Cortex of kidney (tissue), 1 donor: ENCODE data around the gene SH2D7.

Experiments used
- DNase-seq: peaks from one replicate; lab custom pipeline; 2025; lab: John Stamatoyannopoulos, UW

The SH2D7 gene

DNA sequence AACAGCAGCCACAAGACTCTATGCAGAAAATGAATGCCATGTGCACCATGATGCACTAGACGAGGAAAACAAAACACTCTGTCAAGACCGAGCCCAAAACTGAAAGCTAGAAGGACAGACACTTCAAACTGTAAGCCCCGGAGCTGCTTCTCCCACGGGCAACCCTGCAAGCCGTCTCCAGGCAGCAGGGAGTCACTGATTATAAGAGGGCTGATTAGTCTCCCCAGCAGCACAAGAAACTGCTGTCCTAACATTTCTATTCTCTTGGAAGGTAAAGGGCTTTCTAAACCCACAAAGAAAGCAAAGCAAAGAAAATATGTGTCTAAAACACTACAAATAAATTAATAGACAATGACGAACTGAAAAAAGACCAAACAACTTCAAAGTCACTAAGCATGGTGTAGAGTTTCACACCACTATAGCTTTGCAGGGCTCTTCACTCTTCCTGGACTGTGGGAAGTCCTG lies 30.4 kb upstream of the SH2D7 start:
- DNase-seq, result no peak

DNA sequence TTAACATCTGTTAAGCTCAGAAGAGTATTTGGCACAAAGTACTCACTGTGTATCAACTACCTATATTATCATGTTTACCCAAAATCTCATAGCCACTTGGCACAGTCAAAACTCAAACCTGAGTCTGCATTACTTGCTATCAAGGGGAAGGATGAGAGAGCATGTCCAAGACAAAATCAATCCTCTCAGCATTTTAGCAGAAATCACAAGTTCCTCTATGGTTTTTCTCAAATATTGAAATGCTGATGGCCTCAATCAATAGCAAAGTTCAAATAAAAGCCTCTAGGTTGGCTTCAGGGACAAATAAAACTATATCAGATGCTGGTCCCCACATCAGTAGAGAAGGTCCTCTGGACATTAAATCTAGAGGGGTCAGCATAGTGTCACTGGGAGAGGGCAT lies 29.1 kb upstream of the SH2D7 start:
- no peak for DNase-seq

DNA sequence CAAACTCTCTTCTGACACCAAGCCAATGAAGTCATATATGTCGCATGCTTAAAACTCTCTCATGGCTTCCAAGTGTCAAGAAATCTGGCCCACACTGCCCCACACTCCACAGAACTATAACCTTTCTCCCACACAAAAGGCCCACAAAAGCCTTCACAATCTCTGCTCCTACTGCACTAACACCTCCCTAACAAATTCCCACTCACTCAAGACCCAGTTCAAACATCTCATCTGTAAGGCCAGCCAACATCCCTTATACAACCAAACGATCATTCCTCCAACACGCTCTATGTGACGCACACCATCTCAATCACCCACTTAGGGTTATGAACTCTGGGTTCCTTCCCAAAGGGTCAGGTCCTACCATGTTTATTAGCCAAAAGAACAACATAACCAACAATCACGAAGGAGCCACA lies 28.4 kb upstream of the SH2D7 start:
- DNase-seq, result no peak

DNA sequence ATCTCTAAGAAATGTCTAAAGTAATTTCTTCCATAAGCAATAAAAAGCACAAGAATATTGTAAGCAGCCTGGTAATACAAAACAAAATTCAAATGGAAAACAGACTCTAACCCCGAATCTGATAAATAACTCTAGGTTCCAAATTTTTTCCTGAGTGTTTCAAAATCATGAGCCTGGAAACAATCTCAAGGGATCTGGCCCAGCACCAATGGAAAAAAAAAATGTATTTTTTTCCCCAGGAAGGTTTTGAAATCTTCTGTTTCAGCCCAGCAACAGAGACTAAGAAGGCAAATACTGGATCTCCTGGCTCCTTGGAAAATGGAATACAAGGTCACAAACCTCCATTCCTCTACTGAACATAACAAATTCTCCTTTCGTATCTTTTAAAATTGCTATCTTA lies 27.8 kb upstream of the SH2D7 start:
- DNase-seq, result no peak

DNA sequence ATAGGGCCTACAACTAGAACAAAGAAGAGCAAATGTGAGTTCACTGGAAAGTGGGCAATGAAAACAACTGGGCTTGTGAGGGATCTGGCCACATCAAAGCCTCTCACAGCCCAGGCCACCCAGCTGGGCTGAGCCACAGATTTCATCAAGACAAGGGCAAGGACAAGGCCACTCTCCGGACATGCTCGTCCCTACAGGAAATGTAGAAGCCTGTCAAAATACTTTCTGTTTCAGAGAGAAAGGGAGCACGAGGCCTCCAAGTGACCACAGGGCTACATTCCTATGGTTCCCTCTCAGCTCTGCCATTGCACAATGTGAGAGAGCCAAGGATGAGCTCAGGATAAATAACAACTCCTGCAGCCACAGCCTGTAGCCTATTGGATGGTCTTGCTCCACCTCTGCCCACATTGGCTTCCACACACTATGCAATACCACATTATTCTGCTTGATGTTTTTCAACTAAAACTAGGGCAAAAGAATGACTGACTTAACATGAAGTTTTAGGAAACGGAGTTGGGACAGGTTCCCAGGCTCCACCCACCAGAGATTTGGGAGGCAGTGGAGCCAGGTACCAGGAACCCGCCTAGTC lies 27.0 kb upstream of the SH2D7 start:
- no peak for DNase-seq

DNA sequence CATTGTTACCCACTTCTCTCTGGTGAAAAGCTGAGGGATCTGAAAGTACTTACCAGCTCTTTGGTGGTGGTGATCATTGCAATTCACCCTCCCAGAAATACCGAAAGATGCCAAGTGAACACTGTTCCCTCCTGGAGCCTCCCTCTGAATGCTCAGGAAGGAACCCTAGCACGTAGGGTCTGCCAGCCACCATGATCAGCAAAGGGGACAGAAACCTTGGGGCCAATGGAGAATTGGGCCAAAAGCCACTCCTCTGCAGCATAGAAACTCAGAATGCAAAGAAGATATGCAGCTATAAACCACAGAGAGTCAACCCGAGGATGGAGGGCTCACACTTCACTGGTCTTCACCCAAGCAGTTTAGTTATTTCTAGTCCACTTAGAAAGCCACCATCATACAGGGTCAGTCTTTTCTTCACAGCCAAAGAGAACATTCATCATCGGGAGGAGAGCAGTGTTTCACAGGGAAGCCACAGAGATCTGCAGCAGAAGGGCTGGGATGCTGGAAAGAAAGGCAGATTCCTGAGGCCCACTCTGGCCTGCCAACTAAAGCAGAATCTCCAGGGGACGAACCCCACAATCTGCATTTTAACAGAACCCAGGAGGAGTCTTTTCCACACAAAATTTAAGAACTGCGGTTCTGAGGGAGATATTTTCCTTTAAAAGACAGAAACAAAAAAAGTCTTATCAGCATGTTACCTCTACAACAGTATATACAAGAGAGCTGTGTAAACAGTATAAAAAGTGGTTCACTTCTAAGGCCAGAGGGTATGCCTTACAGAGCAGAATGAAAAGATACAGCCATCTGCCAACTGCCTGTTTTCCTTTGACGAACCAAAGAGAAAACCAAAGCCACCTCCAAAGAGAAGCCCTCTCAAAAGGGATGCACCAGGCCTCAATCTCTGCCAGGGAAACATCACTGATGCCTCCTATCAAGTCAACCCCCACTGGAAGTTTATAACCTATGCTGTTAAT lies 26.1 kb upstream of the SH2D7 start:
- DNase-seq, result no peak

DNA sequence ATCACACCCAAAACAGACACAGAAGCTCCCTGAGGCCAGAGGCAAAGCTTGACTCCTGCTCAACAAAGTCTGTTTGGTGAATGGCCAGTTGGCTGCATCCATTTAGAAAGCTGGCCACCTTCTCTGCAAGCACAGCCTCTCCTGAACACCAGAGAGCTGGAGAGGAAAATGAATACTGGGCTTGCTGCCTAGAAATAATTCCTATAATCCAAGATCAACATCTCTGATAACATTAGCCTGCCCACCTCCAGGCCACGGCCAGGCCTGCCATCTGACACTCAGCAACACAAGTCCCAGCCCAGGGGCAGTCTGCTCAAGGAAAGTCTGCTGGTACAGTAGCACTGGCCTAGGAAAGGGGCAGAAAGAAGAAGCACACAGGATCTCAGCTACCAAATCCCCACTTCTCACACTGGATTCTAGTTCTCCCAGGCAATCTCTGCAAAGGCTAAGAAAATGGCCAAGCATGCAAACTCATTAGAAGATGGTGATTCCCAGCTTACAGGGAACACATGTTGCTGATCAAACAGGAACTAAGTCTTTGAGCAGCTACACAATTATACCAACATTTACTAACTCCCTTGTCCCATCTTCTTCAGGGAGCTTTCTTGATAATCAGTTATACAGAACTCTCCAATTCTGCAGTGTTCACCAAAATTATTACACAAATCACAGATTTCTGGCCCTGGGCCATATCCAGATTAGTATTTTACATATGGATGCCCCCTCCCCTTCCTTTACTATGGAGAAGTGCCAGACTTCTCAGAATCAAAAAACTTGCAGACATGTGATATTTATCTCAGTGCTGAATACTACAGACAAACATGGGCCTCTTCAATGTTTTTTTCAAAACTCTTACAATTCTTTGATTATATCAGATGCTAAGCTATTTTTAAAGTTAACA lies 24.8 kb upstream of the SH2D7 start:
- DNase-seq, result no peak

DNA sequence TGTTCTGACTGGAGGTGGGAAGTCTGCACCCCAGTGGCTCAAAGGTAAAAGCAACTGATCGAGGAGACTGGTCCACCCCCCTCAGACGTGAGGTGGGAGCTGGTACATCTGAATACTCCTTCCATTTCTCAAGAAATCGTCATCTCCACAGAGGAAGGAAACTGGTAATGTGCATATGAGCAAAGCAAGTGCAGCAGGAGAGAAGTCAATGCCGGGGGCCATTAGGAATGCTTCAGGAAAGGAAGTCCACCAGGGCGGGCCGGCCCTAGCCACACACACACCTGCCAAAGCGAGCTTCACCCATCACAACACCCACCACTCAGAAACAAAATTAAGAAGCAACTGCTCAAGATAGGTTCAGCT lies 23.3 kb upstream of the SH2D7 start:
- no peak for DNase-seq

DNA sequence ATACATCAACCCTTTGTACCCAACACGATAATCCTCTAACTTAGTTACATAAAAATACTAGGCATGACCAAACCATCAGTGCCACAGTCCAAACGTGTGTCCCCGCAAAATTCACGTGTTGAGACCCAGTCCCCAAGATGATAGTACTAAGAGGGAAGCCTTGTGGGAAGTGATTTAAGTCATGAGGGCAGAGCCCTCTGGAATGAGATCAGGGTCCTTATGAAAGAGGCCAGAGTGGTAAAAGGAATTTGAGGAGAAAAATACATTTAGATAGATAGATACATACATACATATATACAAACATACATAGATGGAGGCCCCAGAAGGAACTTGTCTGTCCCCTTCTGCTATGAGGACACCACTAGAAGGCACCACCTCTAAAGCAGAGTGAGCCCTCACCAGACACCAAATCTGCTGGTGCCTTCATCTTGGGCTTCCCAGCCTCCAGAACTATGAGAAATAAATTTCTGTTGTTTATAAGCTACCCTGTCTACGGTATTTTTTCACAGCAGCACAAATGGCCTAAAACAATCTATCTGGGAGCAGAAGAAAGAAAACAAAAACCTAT lies 22.8 kb upstream of the SH2D7 start:
- DNase-seq, result no peak

DNA sequence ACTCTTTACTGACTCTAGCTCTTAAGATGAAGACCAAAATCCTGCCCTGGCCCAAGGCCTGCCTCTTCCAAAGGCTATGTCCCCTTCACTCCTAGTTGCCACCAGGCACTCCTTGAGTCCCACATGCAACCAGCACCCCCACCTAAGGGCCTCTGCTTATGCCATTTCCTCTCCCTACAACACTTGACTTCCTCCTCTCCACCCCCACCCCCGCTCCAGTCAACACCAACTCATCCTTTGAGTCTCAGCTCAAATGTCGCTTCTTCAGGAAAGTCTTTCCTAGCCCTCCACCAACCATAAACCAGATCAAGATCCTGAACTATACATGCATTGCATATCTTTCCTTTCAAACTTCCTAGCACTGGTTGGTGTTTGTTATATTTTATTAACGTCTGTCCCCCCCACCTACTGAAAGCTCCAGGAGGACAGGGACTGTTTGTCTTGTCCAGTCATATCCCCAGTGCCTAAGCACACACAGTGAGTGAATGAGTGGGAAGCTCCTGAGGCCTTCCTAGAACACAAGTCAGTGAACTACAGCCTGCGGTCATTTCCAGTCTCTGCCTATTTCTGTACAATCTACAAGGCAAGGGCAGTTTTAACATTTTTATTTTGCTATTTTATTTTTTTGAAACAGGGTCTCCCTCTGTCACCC lies 22.2 kb upstream of the SH2D7 start:
- no peak for DNase-seq

DNA sequence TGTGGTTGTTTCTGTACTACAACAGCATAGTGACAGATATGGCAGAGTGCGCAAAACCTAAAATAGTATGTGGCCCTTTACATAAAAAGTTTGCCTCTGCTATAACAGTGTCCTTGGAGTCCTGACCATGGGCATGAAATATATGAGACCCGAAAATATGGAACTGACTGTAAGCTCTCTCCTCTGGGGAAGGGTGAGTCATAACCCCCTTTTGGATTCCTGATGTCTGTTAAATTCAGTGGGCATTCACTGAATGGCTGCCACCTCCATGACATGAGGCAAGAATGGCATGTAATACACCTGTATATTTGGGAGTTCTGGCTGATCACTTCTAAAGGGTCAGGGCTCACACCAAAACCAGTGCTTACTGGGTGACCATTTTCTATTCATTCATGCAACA lies 21.0 kb upstream of the SH2D7 start:
- no peak for DNase-seq

DNA sequence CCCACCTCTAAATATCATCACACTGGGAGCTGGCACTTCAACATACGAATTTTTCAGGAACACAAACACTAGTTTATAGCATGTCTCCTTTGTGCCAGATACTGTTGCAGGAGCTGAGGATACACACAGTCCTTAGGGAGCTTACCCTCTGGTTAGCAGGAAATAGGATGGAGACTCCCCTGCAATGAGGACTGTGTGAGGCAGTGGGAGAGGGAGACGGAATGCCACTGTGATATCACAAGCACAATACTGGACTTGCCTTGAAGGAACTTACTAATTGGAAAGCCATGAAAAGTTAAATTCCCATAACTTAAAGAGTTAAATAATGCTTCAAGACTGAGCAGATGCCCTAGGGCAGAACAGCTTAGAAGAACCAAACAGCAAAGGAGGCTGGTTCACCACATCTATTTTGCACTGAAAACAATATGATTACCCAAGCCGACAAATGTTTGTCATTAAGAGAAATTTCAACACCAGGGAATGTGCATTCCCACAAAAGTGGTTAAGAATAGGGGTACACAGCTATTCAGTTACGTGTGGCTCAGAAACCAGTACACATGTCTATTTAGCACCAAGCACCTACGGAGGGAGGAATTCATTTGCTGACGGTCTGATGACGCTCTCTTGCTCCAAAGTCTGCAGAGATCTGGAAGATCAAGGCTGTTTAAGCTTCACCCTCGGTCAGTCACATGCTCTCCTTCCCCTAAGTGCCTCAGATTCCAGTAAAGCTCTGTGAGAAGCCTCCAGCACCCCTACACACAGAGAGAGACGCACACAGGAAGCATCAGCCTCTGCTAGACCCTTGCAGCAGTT lies 20.1 kb upstream of the SH2D7 start:
- DNase-seq, result no peak

DNA sequence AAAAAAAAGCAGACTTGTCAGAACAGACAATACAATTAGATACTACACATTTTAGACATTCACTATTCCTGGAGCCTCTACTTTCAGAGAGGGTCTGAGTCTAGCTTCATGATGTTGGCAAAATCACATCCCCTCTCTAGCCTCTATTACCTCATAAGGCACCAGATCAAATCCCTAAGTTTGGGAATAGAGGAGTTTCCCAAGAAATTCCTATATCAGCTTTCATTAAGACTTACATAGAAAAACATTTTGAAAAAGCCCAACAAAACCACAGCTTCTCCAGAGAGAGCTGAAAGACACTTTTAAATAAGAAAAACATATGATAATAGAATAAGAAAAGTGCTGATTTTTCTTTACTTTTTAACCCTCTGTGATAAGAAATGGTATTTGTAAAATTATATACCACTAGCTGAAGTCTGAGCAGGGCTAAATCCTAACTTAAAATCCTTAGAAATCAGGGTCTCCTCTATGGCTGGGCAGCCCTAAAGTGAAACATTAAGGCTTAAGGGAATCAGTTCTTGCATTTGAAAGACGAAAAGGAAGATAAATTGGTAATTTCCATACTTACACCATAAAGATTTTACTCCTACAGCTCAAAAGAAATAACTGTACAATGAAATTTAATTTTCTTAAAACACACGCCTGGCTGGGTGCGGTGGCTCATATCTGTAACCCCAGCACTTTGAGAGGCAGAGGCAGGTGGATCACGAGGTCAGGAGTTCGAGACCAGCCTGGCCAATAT lies 19.1 kb upstream of the SH2D7 start:
- DNase-seq, result no peak

DNA sequence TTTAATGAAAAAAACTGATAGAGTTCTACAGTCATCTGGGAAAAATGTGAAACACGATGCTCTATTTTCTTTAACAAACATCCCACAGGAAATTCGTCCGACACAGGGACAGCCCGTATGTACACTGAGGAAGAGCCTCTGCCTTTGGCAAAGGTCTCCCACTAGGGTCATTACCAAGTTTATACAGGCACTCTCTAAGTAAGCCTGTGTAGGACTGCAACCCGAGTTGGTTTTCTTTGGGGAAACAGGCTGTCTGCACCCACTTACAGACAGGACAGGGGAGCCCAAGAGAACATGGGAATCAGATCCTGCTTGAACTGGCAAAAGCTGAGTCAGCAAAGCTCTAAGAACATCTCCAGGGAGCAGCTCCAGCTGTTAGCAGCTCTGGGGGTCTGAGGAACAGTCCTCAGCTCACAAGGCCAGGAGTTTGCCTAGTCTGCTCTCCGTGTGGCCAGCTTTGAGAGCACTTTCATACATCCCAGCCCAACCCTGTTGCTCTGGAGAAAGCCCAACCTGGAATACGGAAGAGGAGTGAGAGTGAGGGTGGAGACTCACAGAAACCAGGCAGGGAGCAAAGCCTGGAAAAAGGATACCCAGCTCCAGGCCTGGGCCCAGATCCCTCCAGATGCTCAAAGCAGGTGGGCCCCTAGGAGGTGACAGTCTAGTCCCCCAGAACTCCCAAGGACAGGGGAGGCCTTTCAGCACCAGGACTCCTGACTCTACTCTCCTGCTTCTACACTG lies 16.7 kb upstream of the SH2D7 start:
- DNase-seq, result no peak

DNA sequence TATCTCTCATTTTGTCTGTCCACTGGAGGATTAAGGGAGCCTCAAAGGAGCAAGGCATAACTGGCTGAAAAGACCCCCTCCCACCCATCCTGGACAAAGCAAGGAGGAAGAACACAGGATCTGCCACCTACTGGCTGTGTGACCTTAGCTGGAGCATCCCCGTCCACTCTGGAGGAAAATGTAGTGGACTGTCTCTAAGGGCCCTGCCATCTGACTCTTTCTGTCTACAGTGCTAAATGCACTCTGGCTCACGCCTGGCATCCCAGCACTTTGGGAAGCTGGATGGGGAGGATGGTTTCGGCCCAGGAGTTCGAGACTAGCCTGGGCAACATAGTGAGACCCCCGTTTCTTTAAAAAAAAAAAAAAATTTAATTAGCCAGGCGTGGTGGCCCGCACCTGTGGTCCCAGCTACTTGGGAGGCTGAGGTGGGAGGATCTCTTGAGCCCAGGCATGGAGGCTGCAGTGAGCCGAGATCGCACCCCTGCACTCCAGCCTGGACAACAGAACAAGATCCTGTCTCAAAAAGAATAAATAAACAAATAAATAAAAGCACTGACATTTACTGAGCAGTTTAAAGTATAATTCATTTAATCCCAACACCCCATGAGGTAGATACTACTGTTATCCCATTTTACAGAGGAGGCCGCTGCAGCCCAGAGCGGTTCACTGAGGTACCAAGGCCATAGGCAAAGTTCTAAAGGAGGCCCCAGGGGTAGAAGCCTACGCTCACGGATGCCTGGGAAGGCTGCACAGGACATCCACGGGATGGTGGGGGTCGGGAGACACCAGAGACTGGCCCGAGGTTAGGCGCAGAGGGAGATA lies 15.9 kb upstream of the SH2D7 start:
- DNase-seq, result no peak

DNA sequence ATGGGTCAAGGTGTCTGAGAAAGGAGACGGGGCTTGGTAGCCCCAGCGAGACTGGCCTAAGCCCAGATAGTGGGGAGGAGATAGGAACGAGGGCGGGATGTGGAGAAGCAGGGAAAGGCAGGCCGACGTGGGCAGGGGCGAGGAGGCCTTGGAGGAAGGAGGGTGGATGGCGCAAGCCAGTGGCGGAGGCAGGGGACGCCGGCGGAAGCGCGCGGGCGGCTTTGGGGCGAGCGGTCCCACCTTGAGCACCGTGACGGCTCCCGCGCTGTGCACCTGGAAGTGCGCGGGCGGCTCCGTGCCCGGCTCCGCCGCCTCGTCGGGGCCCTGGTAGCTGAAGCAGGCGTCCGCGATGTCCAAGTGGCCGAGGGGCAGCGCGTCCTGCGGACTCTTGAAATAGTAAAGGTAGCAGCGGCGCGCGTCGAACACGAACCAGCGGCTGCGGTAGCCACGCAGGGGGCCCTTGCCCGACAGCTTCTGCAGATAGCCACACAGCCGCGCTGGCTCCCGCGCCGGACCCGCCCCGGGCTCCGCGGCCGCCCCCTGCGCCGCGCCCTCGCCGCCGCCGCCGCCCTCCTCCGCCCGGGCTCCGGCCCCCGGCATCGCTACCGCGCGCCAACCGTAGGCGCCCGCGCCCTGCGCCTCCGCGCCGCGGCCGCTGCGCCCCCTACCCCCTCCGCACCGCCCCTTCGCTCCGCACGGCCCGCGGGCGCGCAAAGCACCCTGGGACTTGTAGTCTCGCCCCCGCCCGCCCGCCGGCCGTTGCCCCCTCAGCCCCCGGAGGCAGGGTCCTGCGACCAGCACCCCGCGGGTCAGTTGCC lies 15.1 kb upstream of the SH2D7 start, which contains the start of gene TBC1D2B:
TSS of gene TBC1D2B (minus strand) at position 659 of the 818 bp plus-strand sequence. CDS start at position 600, 59 bp downstream.
- DNase-seq, result no peak

DNA sequence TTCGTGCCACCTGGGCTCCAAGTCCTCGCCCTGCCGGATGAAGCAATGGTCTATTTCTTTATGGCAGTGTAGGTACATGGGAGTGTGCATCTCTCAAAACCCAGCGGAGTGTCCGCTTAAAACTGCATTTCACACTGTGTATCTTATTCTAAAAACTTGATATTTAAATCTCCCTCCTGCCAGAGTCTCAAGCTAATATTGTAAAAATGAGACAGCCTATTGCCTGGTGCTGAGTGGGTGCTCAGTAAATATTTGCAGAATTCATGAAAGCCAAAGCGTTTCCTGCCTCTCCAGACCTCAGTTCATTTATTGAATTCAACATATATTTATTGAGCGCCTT lies 14.5 kb upstream of the SH2D7 start:
- DNase-seq, result no peak
